WTC11 (cell line): Measurements from ENCODE around the gene PAFAH1B2. TPM values are rescaled to one million over a fixed set of nuclear protein-coding genes. Genes with fewer than 3 reads are reported as not detected.

ENCODE experiments used
- ATAC-seq: fragments of 200-7000 bp; cut with Tn5 transposase; 2 replicates; pipeline ENCODE4 v1.10.0; 2021; ENCODE audit warnings: mild to moderate bottlenecking, moderate library complexity
- CTCF ChIA-PET: fragments of 300-600 bp; sonication (Branson Sonifier 250); formaldehyde crosslinking; loops from one replicate; lab custom pipeline; 2021; ENCODE audit warnings: antibody characterized with exemption; lab: Charles Lee
- POLR2A ChIA-PET: fragments of 350-600 bp; sonication (Branson Sonifier 250); formaldehyde crosslinking; loops from one replicate; lab custom pipeline; 2021; ENCODE audit warnings: antibody characterized with exemption; lab: Charles Lee
- DNase-seq: peaks from one replicate; pipeline ENCODE4 v3.0.0; 2021; ENCODE audit warnings: low spot score
- H3K27ac Mint-ChIP-seq: 2 replicates; pipeline ENCODE4 v1.8.0; 2021; ENCODE audit warnings: mixed read lengths
- H3K27me3 Mint-ChIP-seq: 2 replicates; pipeline ENCODE4 v1.8.0; 2021; ENCODE audit warnings: low read depth, mild to moderate bottlenecking, moderate library complexity, mixed read lengths
- H3K36me3 Mint-ChIP-seq: 2 replicates; pipeline ENCODE4 v1.8.0; 2021; ENCODE audit warnings: mixed read lengths
- H3K4me1 Mint-ChIP-seq: 2 replicates; pipeline ENCODE4 v1.8.0; 2022; ENCODE audit warnings: mixed read lengths
- H3K4me3 Mint-ChIP-seq: 2 replicates; pipeline ENCODE4 v1.8.0; 2021; ENCODE audit warnings: mild to moderate bottlenecking, moderate library complexity, mixed read lengths
- H3K9me3 Mint-ChIP-seq: 2 replicates; pipeline ENCODE4 v1.8.0; 2021; ENCODE audit warnings: mixed read lengths
- AFF4 ChIP-seq: sonication (generic); formaldehyde crosslinking; IDR thresholded peaks from 2 replicates; pipeline ENCODE4 v1.8.1; 2023; ENCODE audit warnings: mild to moderate bottlenecking, missing genetic modification reagents, borderline replicate concordance
- ATF1 ChIP-seq: sonication (generic); formaldehyde crosslinking; IDR thresholded peaks from 2 replicates; pipeline ENCODE4 v1.8.1; 2023; ENCODE audit warnings: mild to moderate bottlenecking, moderate library complexity, missing genetic modification reagents
- CBFB ChIP-seq: sonication (generic); formaldehyde crosslinking; IDR thresholded peaks from 2 replicates; pipeline ENCODE4 v1.8.1; 2022; ENCODE audit warnings: mild to moderate bottlenecking, low read depth, missing genetic modification reagents
- E2F4 ChIP-seq: sonication (generic); formaldehyde crosslinking; IDR thresholded peaks from 2 replicates; pipeline ENCODE4 v1.8.1; 2022; ENCODE audit warnings: low read depth, mild to moderate bottlenecking, moderate library complexity, missing genetic modification reagents, borderline replicate concordance
- ELF4 ChIP-seq: sonication (generic); formaldehyde crosslinking; IDR thresholded peaks from 2 replicates; pipeline ENCODE4 v1.8.1; 2022; ENCODE audit warnings: low read depth, mild to moderate bottlenecking, moderate library complexity, missing genetic modification reagents
- ERG ChIP-seq: fragments of 250-450 bp; sonication (Bioruptor Pico); IDR thresholded peaks from 2 replicates; pipeline ENCODE4 v1.8.0; 2021; ENCODE audit warnings: mild to moderate bottlenecking
- ESRRA ChIP-seq: sonication (generic); formaldehyde crosslinking; IDR thresholded peaks from 2 replicates; pipeline ENCODE4 v1.8.1; 2022; ENCODE audit warnings: mild to moderate bottlenecking, missing genetic modification reagents, borderline replicate concordance
- FOXP4 ChIP-seq: sonication (generic); formaldehyde crosslinking; IDR thresholded peaks from 2 replicates; pipeline ENCODE4 v1.8.0; 2022; ENCODE audit warnings: mild to moderate bottlenecking, missing genetic modification reagents
- HMGA2 ChIP-seq: fragments of 250-450 bp; sonication (Bioruptor Pico); IDR thresholded peaks from 2 replicates; pipeline ENCODE4 v1.4.0; 2021; ENCODE audit warnings: mild to moderate bottlenecking, moderate library complexity
- JAZF1 ChIP-seq: fragments of 250-450 bp; sonication (Bioruptor Pico); IDR thresholded peaks from 2 replicates; pipeline ENCODE4 v1.9.0; 2021; ENCODE audit warnings: moderate library complexity, mild to moderate bottlenecking, inconsistent platforms
- PRDM15 ChIP-seq: sonication (generic); formaldehyde crosslinking; IDR thresholded peaks from 2 replicates; pipeline ENCODE4 v1.8.0; 2022; ENCODE audit warnings: missing genetic modification reagents
- RELA ChIP-seq: sonication (generic); formaldehyde crosslinking; IDR thresholded peaks from 2 replicates; pipeline ENCODE4 v1.8.1; 2022; ENCODE audit warnings: missing genetic modification reagents, mild to moderate bottlenecking, borderline replicate concordance
- TEAD4 ChIP-seq: sonication (generic); formaldehyde crosslinking; IDR thresholded peaks from 2 replicates; pipeline ENCODE4 v1.8.0; 2022; ENCODE audit warnings: mild to moderate bottlenecking, missing genetic modification reagents
- ZBTB21 ChIP-seq: sonication (generic); formaldehyde crosslinking; IDR thresholded peaks from 2 replicates; pipeline ENCODE4 v1.8.1; 2023; ENCODE audit warnings: mild to moderate bottlenecking, missing genetic modification reagents, borderline replicate concordance
- ZNF232 ChIP-seq: sonication (generic); formaldehyde crosslinking; IDR thresholded peaks from 2 replicates; pipeline ENCODE4 v1.8.0; 2022; ENCODE audit warnings: mild to moderate bottlenecking, missing genetic modification reagents
- ZNF263 ChIP-seq: sonication (generic); formaldehyde crosslinking; IDR thresholded peaks from 2 replicates; pipeline ENCODE4 v1.8.1; 2022; ENCODE audit warnings: low read depth, mild to moderate bottlenecking, moderate library complexity, missing genetic modification reagents
- ZNF423 ChIP-seq: fragments of 250-450 bp; sonication (Bioruptor Pico); IDR thresholded peaks from 2 replicates; pipeline ENCODE4 v2.1.2; 2022; ENCODE audit warnings: mild to moderate bottlenecking, moderate library complexity
- total RNA-seq: library from RNA; stranded (reverse); gene quantifications from 3 replicates; pipeline ENCODE4 v1.2.3, GENCODE V29; 2021

PAFAH1B2 gene
- total RNA-seq, 1 experiment from 2014 or later = 138 TPM

GRCh38 chr11:117172724-117173421 lies 28.8 kb downstream of the PAFAH1B2 start (continued):
- no peak for TF ChIP-seq E2F4 (CRISPR knock-in tag)
- no peak for TF ChIP-seq ZNF263 (CRISPR knock-in tag)
- no peak for TF ChIP-seq ATF1 (CRISPR knock-in tag)
- TF ChIP-seq JAZF1 (CRISPR knock-in tag) = no peak
- TF ChIP-seq FOXP4 (CRISPR knock-in tag) = no peak
- TF ChIP-seq, all 79 proteins: peak for 0

- CTCF ChIA-PET = interaction anchor here (0.8 kb wide), 2 partner anchors 52 to 339 kb away, joined by 3 to 4 read pairs; no protein-coding TSS in a partner anchor
- POLR2A ChIA-PET = no interaction called here
- TF ChIP-seq CBFB (no peak), TEAD4 (CRISPR knock-in tag) (no peak), RELA (CRISPR knock-in tag) (no peak), ZBTB21 (no peak), ESRRA (no peak), ZNF232 (CRISPR knock-in tag) (no peak)
- Mint-ChIP-seq H3K9me3 (no peaks in the 10 kb centered on the region), H3K4me1 (peaks cover 34% of the 10 kb centered on the region), H3K36me3 (peaks cover 10% of the 10 kb centered on the region; the same call in 1 of the 2 replicates), H3K4me3 (no peak overlapping the region), H3K27ac (peak overlapping the region; percentile 60), H3K27me3 (no peaks in the 10 kb centered on the region)
- DNase-seq (no peak), ATAC-seq (no peak)
Measured at GRCh38 chr11:117175104-117175503, 31.0 kb downstream of the PAFAH1B2 start.

- Mint-ChIP-seq H3K9me3 (no peaks in the 10 kb centered on the region), H3K27me3 (peaks cover 2% of the 10 kb centered on the region), H3K36me3 (peaks cover 7% of the 10 kb centered on the region; the same call in 1 of the 2 replicates), H3K4me1 (peaks cover 39% of the 10 kb centered on the region), H3K4me3 (no peak overlapping the region), H3K27ac (peak overlapping the region; percentile 60)
- ATAC-seq = no peak
- DNase-seq = no peak
- CTCF ChIA-PET = no interaction called here
- POLR2A ChIA-PET = no interaction called here
- TF ChIP-seq FOXP4 (CRISPR knock-in tag) (no peak), E2F4 (CRISPR knock-in tag) (no peak), ELF4 (CRISPR knock-in tag) (no peak), PRDM15 (CRISPR knock-in tag) (no peak), AFF4 (no peak), HMGA2 (CRISPR knock-in tag) (no peak), ZNF423 (CRISPR knock-in tag) (no peak), ERG (CRISPR knock-in tag) (no peak)
Measured at GRCh38 chr11:117175781-117176180, 31.7 kb downstream of the PAFAH1B2 start.
